ENCODE data around the gene AFG3L2. TPM values are rescaled to one million over a fixed set of nuclear protein-coding genes. Genes with fewer than 3 reads are reported as not detected.

Gene AFG3L2
- polyA plus RNA-seq, 1 donor, result 63.8 TPM

- no peak overlapping the region for H3K27ac ChIP-seq (ENCODE audit: low read length)
- peaks cover 48% of the 10 kb centered on the region for H3K27me3 ChIP-seq (ENCODE audit: control insufficient read depth, insufficient read depth, low read length)
- H3K4me3 ChIP-seq (ENCODE audit: low read length), result no peak overlapping the region
- H3K36me3 ChIP-seq (ENCODE audit: control insufficient read depth, insufficient read depth, low read length), result no peaks in the 10 kb centered on the region
- no peak for DNase-seq
- 60% methylated on average over 1 of the region's 12 CpGs for WGBS (ENCODE audit: insufficient coverage, low lambda C conversion rate)
- peaks cover 9% of the 10 kb centered on the region for H3K4me1 ChIP-seq (ENCODE audit: control insufficient read depth, insufficient read depth, low read length)
- H3K9me3 ChIP-seq (ENCODE audit: control insufficient read depth, low read depth, low read length), result no peaks in the 10 kb centered on the region
These were observed 71.8 kb downstream of the AFG3L2 start for GRCh38 chr18:12305211-12305610.

GRCh38 chr18:12304351-12305210, 72.4 kb downstream of the AFG3L2 start:
- peaks cover 9% of the 10 kb centered on the region for H3K4me1 ChIP-seq (ENCODE audit: control insufficient read depth, insufficient read depth, low read length)
- no peak for DNase-seq
- H3K27ac ChIP-seq (ENCODE audit: low read length), result no peak overlapping the region
- no peaks in the 10 kb centered on the region for H3K9me3 ChIP-seq (ENCODE audit: control insufficient read depth, low read depth, low read length)
- no CpG with 5 or more reads among the region's 19 CpGs for WGBS (ENCODE audit: insufficient coverage, low lambda C conversion rate)
- H3K27me3 ChIP-seq (ENCODE audit: control insufficient read depth, insufficient read depth, low read length), result peaks cover 48% of the 10 kb centered on the region
- no peaks in the 10 kb centered on the region for H3K36me3 ChIP-seq (ENCODE audit: control insufficient read depth, insufficient read depth, low read length)
- no peak overlapping the region for H3K4me3 ChIP-seq (ENCODE audit: low read length)

- H3K9me3 ChIP-seq (ENCODE audit: control insufficient read depth, low read depth, low read length), result no peaks in the 10 kb centered on the region
- no CpG with 5 or more reads among the region's 14 CpGs for WGBS (ENCODE audit: insufficient coverage, low lambda C conversion rate)
- H3K27me3 ChIP-seq (ENCODE audit: control insufficient read depth, insufficient read depth, low read length), result peaks cover 36% of the 10 kb centered on the region
- H3K36me3 ChIP-seq (ENCODE audit: control insufficient read depth, insufficient read depth, low read length), result no peaks in the 10 kb centered on the region
- H3K27ac ChIP-seq (ENCODE audit: low read length), result no peak overlapping the region
- DNase-seq, result no peak
- peaks cover 6% of the 10 kb centered on the region for H3K4me1 ChIP-seq (ENCODE audit: control insufficient read depth, insufficient read depth, low read length)
- H3K4me3 ChIP-seq (ENCODE audit: low read length), result no peak overlapping the region
These were observed 74.5 kb downstream of the AFG3L2 start for GRCh38 chr18:12302391-12303147.

GRCh38 chr18:12301263-12302005, 75.6 kb downstream of the AFG3L2 start:
- no peak for DNase-seq
- H3K27me3 ChIP-seq (ENCODE audit: control insufficient read depth, insufficient read depth, low read length), result peaks cover 24% of the 10 kb centered on the region
- WGBS (ENCODE audit: insufficient coverage, low lambda C conversion rate), result no CpG with 5 or more reads among the region's 13 CpGs

GRCh38 chr18:12299862-12300261, 77.2 kb downstream of the AFG3L2 start:
- H3K36me3 ChIP-seq (ENCODE audit: control insufficient read depth, insufficient read depth, low read length), result no peaks in the 10 kb centered on the region
- H3K27me3 ChIP-seq (ENCODE audit: control insufficient read depth, insufficient read depth, low read length), result peaks cover 16% of the 10 kb centered on the region
- no peak overlapping the region for H3K27ac ChIP-seq (ENCODE audit: low read length)
- H3K4me3 ChIP-seq (ENCODE audit: low read length), result no peak overlapping the region
- no peaks in the 10 kb centered on the region for H3K4me1 ChIP-seq (ENCODE audit: control insufficient read depth, insufficient read depth, low read length)
- 100% methylated on average over 1 of the region's 2 CpGs for WGBS (ENCODE audit: insufficient coverage, low lambda C conversion rate)
- no peaks in the 10 kb centered on the region for H3K9me3 ChIP-seq (ENCODE audit: control insufficient read depth, low read depth, low read length)
- no peak for DNase-seq

More at GRCh38 chr18:12301263-12302005, 75.6 kb downstream of the AFG3L2 start:
- Histone ChIP-seq H3K4me1 (ENCODE audit: control insufficient read depth, insufficient read depth, low read length) (peaks cover 2% of the 10 kb centered on the region), H3K9me3 (ENCODE audit: control insufficient read depth, low read depth, low read length) (no peaks in the 10 kb centered on the region), H3K36me3 (ENCODE audit: control insufficient read depth, insufficient read depth, low read length) (no peaks in the 10 kb centered on the region), H3K4me3 (ENCODE audit: low read length) (no peak overlapping the region), H3K27ac (ENCODE audit: low read length) (no peak overlapping the region)

- Histone ChIP-seq H3K4me3 (ENCODE audit: low read length) (no peak overlapping the region), H3K27me3 (ENCODE audit: control insufficient read depth, insufficient read depth, low read length) (peaks cover 9% of the 10 kb centered on the region), H3K9me3 (ENCODE audit: control insufficient read depth, low read depth, low read length) (no peaks in the 10 kb centered on the region), H3K36me3 (ENCODE audit: control insufficient read depth, insufficient read depth, low read length) (no peaks in the 10 kb centered on the region), H3K4me1 (ENCODE audit: control insufficient read depth, insufficient read depth, low read length) (no peaks in the 10 kb centered on the region), H3K27ac (ENCODE audit: low read length) (no peak overlapping the region)
- WGBS (ENCODE audit: insufficient coverage, low lambda C conversion rate), result no CpG with 5 or more reads among the region's 1 CpG
- DNase-seq, result no peak
These were observed 80.6 kb downstream of the AFG3L2 start for GRCh38 chr18:12296457-12296856.

- H3K4me1 ChIP-seq (ENCODE audit: control insufficient read depth, insufficient read depth, low read length), result no peaks in the 10 kb centered on the region
- 60% methylated on average over 1 of the region's 3 CpGs for WGBS (ENCODE audit: insufficient coverage, low lambda C conversion rate)
- no peak overlapping the region for H3K27ac ChIP-seq (ENCODE audit: low read length)
- H3K27me3 ChIP-seq (ENCODE audit: control insufficient read depth, insufficient read depth, low read length), result peaks cover 9% of the 10 kb centered on the region
- no peak overlapping the region for H3K4me3 ChIP-seq (ENCODE audit: low read length)
- no peak for DNase-seq
- no peaks in the 10 kb centered on the region for H3K36me3 ChIP-seq (ENCODE audit: control insufficient read depth, insufficient read depth, low read length)
- no peaks in the 10 kb centered on the region for H3K9me3 ChIP-seq (ENCODE audit: control insufficient read depth, low read depth, low read length)
These were observed 81.0 kb downstream of the AFG3L2 start for GRCh38 chr18:12296087-12296403.

GRCh38 chr18:12295389-12296086, 81.5 kb downstream of the AFG3L2 start:
- H3K4me1 ChIP-seq (ENCODE audit: control insufficient read depth, insufficient read depth, low read length), result no peaks in the 10 kb centered on the region
- whole genome bisulfite sequencing (ENCODE audit: insufficient coverage, low lambda C conversion rate), result no CpG with 5 or more reads among the region's 18 CpGs
- H3K27ac ChIP-seq (ENCODE audit: low read length), result no peak overlapping the region

GRCh38 chr18:12293831-12294230, 83.2 kb downstream of the AFG3L2 start:
- H3K4me1 ChIP-seq (ENCODE audit: control insufficient read depth, insufficient read depth, low read length), result no peaks in the 10 kb centered on the region
- DNase-seq, result no peak
- no peak overlapping the region for H3K27ac ChIP-seq (ENCODE audit: low read length)
- no CpG with 5 or more reads among the region's 11 CpGs for WGBS (ENCODE audit: insufficient coverage, low lambda C conversion rate)
- H3K9me3 ChIP-seq (ENCODE audit: control insufficient read depth, low read depth, low read length), result no peaks in the 10 kb centered on the region
- no peaks in the 10 kb centered on the region for H3K36me3 ChIP-seq (ENCODE audit: control insufficient read depth, insufficient read depth, low read length)
- H3K4me3 ChIP-seq (ENCODE audit: low read length), result no peak overlapping the region
- peaks cover 19% of the 10 kb centered on the region for H3K27me3 ChIP-seq (ENCODE audit: control insufficient read depth, insufficient read depth, low read length)

More at GRCh38 chr18:12295389-12296086, 81.5 kb downstream of the AFG3L2 start:
- H3K4me3 ChIP-seq (ENCODE audit: low read length), result no peak overlapping the region
- no peak for DNase-seq
- peaks cover 9% of the 10 kb centered on the region for H3K27me3 ChIP-seq (ENCODE audit: control insufficient read depth, insufficient read depth, low read length)
- H3K9me3 ChIP-seq (ENCODE audit: control insufficient read depth, low read depth, low read length), result no peaks in the 10 kb centered on the region
- H3K36me3 ChIP-seq (ENCODE audit: control insufficient read depth, insufficient read depth, low read length), result no peaks in the 10 kb centered on the region

- no CpG with 5 or more reads among the region's 14 CpGs for WGBS (ENCODE audit: insufficient coverage, low lambda C conversion rate)
- H3K4me3 ChIP-seq (ENCODE audit: low read length), result no peak overlapping the region
- peaks cover 5% of the 10 kb centered on the region for H3K9me3 ChIP-seq (ENCODE audit: control insufficient read depth, low read depth, low read length)
- H3K36me3 ChIP-seq (ENCODE audit: control insufficient read depth, insufficient read depth, low read length), result no peaks in the 10 kb centered on the region
- DNase-seq, result no peak
- peaks cover 40% of the 10 kb centered on the region for H3K27me3 ChIP-seq (ENCODE audit: control insufficient read depth, insufficient read depth, low read length)
- no peak overlapping the region for H3K27ac ChIP-seq (ENCODE audit: low read length)
- H3K4me1 ChIP-seq (ENCODE audit: control insufficient read depth, insufficient read depth, low read length), result peaks cover 7% of the 10 kb centered on the region
These were observed 85.3 kb downstream of the AFG3L2 start for GRCh38 chr18:12291690-12292089.
